Panc1 (cell line): ENCODE measurements around the gene CEP57. TPM values are rescaled to one million over a fixed set of nuclear protein-coding genes. Genes with fewer than 3 reads are reported as not detected.

Experiments
- ATAC-seq: fragments of 200-7000 bp; cut with Tn5 transposase; 2 replicates; pipeline ENCODE4 v1.9.1; 2020; ENCODE audit warnings: mild to moderate bottlenecking, moderate library complexity
- BruUV-seq: library from RNA; stranded (reverse); fragments of 400-500 nt; replicated peaks from 2 replicates; lab custom pipeline; 2021; lab: Mats Ljungman, UMichigan
- CTCF ChIA-PET: fragments of 300-600 bp; sonication (Branson Sonifier 250); formaldehyde crosslinking; loops from one replicate; lab custom pipeline; 2022; ENCODE audit warnings: antibody characterized with exemption; lab: Charles Lee
- POLR2A ChIA-PET: fragments of 300-600 bp; sonication (Branson Sonifier 250); formaldehyde crosslinking; loops from one replicate; lab custom pipeline; 2022; ENCODE audit warnings: antibody characterized with exemption; lab: Charles Lee
- DNase-seq: peaks from one replicate; pipeline ENCODE4 v3.0.0-alpha.2; 2010; ENCODE audit warnings: low read depth, low spot score
- H3K27ac ChIP-seq: 2 replicates; pipeline ENCODE4 v1.5.1; 2011; ENCODE audit warnings: mild to moderate bottlenecking, low read length, inconsistent platforms
- H3K27me3 ChIP-seq: fragments of 200-500 bp; sonication (Bioruptor generic); 2 replicates; pipeline ENCODE4 v1.6.0; 2014; ENCODE audit warnings: low read length, inconsistent platforms; ENCODE audit not compliant: control insufficient read depth, insufficient read depth
- H3K36me3 ChIP-seq: fragments of 200-500 bp; sonication (Bioruptor generic); 2 replicates; pipeline ENCODE4 v1.5.1; 2014; ENCODE audit warnings: inconsistent platforms, mild to moderate bottlenecking, low read length, moderate library complexity; ENCODE audit not compliant: control insufficient read depth, insufficient read depth
- H3K4me1 ChIP-seq: 2 replicates; pipeline ENCODE4 v1.5.1; 2011; ENCODE audit warnings: inconsistent platforms, mild to moderate bottlenecking, low read length, moderate library complexity; ENCODE audit not compliant: control insufficient read depth, insufficient read depth
- H3K4me3 ChIP-seq, 2 experiments: 2 replicates each; pipeline ENCODE4 v1.5.1; 2011 to 2012; ENCODE audit warnings: low read depth in 2 of 2, low read length in 2 of 2, mild to moderate bottlenecking in 2 of 2, inconsistent platforms in 1 of 2, moderate library complexity in 1 of 2
- H3K9me3 ChIP-seq: fragments of 200-500 bp; sonication (Bioruptor generic); 2 replicates; pipeline ENCODE4 v1.5.1; 2014; ENCODE audit warnings: low read depth, mild to moderate bottlenecking, inconsistent platforms, low read length, moderate library complexity; ENCODE audit not compliant: control insufficient read depth, insufficient read depth
- POLR2AphosphoS5 ChIP-seq: IDR thresholded peaks from 2 replicates; pipeline ENCODE4 v1.6.1; 2012; ENCODE audit warnings: mild to moderate bottlenecking, low read depth, low read length, moderate library complexity
- SIN3A ChIP-seq: IDR thresholded peaks from 2 replicates; pipeline ENCODE4 v1.6.1; 2012; ENCODE audit warnings: low read depth, mild to moderate bottlenecking, low read length, moderate library complexity, borderline replicate concordance; ENCODE audit not compliant: insufficient read depth
- TCF7L2 ChIP-seq: IDR thresholded peaks from 2 replicates; pipeline ENCODE4 v1.6.1; 2011; ENCODE audit warnings: mild to moderate bottlenecking, low read depth, low read length, inconsistent platforms
- in situ Hi-C: cut with HindIII; loops from 2 replicates; pipeline ENCODE4 v1.10.0; 2016; ENCODE audit warnings: low sequenced_read_pairs, low pct_unique_long_range_greater_than_20kb
- intact Hi-C: fragments of 100-400 bp; cut with micrococcal nuclease; formaldehyde crosslinking; loops from one replicate; pipeline ENCODE4 v1.10.0; 2022; ENCODE audit not compliant: unreplicated experiment
- total RNA-seq: library from RNA; stranded (reverse); gene quantifications from one replicate; pipeline ENCODE4 v1.2.1, GENCODE V29; 2021; ENCODE audit not compliant: unreplicated experiment
- TF ChIP-seq, protein P1 (sequence below): fragments of 450-650 bp; IDR thresholded peaks from 2 replicates; pipeline ENCODE4 v1.5.1; 2017; ENCODE audit warnings: mild to moderate bottlenecking
- TF ChIP-seq, protein P2 (sequence below), 2 experiments: IDR thresholded peaks; 2 replicates each; pipeline ENCODE4 v1.6.1; 2011 to 2012; ENCODE audit warnings: low read depth in 2 of 2, control low read depth in 1 of 2, low read length in 1 of 2, mild to moderate bottlenecking in 1 of 2, moderate library complexity in 1 of 2; ENCODE audit not compliant: insufficient read depth in 1 of 2

The CEP57 gene
- total RNA-seq, 1 experiment from 2014 or later, result 50.3 TPM

GRCh38 chr11:95766701-95767100 is 23.6 kb upstream of the CEP57 start:
- H3K4me3 ChIP-seq, result no peak overlapping the region
- POLR2A ChIA-PET, result no interaction called here
- ATAC-seq (no peak), DNase-seq (no peak)
- H3K4me1 ChIP-seq, result no peaks in the 10 kb centered on the region
- intact Hi-C loops (loop anchor here (1.0 to 10.0 kb wide), 2 partner anchors 615 to 702 kb away; partner anchors contain the start of gene SRSF8), in situ Hi-C loops (no loop called here)
- CTCF ChIA-PET, result no interaction called here
- no peak for TF ChIP-seq POLR2AphosphoS5
- BruUV-seq, result no TSS peak
- no peaks in the 10 kb centered on the region for H3K9me3 ChIP-seq
- peaks cover 24% of the 10 kb centered on the region for H3K36me3 ChIP-seq
- no peaks in the 10 kb centered on the region; the same call in 1 of the 2 replicates for H3K27me3 ChIP-seq
- no peak overlapping the region for H3K27ac ChIP-seq

DNA sequence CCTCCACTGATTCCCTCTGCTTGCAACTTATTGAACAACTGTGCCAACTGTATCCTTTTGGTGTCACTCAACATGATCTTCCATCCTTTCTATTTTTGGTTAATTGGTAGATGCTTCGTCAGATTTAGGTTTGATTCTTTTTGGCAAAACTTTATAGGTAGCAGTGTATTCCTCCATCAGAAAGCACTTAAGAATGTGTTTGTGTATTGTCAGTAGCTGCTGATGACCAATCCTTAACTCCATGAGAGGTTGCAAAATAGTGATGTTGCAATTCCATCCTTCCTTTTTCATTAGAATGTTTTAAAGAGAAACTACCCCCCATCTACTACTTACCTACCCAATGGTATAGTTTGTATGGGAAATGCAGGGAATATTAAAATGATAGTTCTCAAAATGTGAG is 22.8 kb upstream of the CEP57 start:
- no peaks in the 10 kb centered on the region for H3K4me1 ChIP-seq
- no peaks in the 10 kb centered on the region for H3K9me3 ChIP-seq
- TF ChIP-seq SIN3A (no peak), POLR2AphosphoS5 (no peak), TCF7L2 (no peak)
- TF ChIP-seq, protein P1, sequence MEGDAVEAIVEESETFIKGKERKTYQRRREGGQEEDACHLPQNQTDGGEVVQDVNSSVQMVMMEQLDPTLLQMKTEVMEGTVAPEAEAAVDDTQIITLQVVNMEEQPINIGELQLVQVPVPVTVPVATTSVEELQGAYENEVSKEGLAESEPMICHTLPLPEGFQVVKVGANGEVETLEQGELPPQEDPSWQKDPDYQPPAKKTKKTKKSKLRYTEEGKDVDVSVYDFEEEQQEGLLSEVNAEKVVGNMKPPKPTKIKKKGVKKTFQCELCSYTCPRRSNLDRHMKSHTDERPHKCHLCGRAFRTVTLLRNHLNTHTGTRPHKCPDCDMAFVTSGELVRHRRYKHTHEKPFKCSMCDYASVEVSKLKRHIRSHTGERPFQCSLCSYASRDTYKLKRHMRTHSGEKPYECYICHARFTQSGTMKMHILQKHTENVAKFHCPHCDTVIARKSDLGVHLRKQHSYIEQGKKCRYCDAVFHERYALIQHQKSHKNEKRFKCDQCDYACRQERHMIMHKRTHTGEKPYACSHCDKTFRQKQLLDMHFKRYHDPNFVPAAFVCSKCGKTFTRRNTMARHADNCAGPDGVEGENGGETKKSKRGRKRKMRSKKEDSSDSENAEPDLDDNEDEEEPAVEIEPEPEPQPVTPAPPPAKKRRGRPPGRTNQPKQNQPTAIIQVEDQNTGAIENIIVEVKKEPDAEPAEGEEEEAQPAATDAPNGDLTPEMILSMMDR, result no peak
- TF ChIP-seq, protein P2, sequence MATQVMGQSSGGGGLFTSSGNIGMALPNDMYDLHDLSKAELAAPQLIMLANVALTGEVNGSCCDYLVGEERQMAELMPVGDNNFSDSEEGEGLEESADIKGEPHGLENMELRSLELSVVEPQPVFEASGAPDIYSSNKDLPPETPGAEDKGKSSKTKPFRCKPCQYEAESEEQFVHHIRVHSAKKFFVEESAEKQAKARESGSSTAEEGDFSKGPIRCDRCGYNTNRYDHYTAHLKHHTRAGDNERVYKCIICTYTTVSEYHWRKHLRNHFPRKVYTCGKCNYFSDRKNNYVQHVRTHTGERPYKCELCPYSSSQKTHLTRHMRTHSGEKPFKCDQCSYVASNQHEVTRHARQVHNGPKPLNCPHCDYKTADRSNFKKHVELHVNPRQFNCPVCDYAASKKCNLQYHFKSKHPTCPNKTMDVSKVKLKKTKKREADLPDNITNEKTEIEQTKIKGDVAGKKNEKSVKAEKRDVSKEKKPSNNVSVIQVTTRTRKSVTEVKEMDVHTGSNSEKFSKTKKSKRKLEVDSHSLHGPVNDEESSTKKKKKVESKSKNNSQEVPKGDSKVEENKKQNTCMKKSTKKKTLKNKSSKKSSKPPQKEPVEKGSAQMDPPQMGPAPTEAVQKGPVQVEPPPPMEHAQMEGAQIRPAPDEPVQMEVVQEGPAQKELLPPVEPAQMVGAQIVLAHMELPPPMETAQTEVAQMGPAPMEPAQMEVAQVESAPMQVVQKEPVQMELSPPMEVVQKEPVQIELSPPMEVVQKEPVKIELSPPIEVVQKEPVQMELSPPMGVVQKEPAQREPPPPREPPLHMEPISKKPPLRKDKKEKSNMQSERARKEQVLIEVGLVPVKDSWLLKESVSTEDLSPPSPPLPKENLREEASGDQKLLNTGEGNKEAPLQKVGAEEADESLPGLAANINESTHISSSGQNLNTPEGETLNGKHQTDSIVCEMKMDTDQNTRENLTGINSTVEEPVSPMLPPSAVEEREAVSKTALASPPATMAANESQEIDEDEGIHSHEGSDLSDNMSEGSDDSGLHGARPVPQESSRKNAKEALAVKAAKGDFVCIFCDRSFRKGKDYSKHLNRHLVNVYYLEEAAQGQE (IDR thresholded peaks at IDR 0.05; ENCODE audit: insufficient read depth in 1 of 2, low read depth in 2 of 2, low read length in 1 of 2), result no peak
- no peak overlapping the region for H3K27ac ChIP-seq
- in situ Hi-C loops (no loop called here), intact Hi-C loops (loop anchor here (10.0 kb wide), 1 partner anchor 703 kb away; the partner anchor contains the start of gene SRSF8)
- ATAC-seq (no peak), DNase-seq (no peak)
- ChIA-PET POLR2A (no interaction called here), CTCF (no interaction called here)
- no peaks in the 10 kb centered on the region for H3K27me3 ChIP-seq
- peaks cover 32% of the 10 kb centered on the region for H3K36me3 ChIP-seq
- H3K4me3 ChIP-seq, result no peak overlapping the region
- no TSS peak for BruUV-seq

- Histone ChIP-seq H3K27me3 (no peaks in the 10 kb centered on the region), H3K36me3 (peaks cover 42% of the 10 kb centered on the region), H3K9me3 (no peaks in the 10 kb centered on the region), H3K4me3 (no peak overlapping the region), H3K27ac (no peak overlapping the region), H3K4me1 (no peaks in the 10 kb centered on the region)
- no peak for ATAC-seq
- TF ChIP-seq, protein P2 (IDR thresholded peaks at IDR 0.05; ENCODE audit: insufficient read depth in 1 of 2, low read depth in 2 of 2, low read length in 1 of 2), result no peak
- TF ChIP-seq, protein P1, result no peak
- TF ChIP-seq TCF7L2 (no peak), SIN3A (no peak), POLR2AphosphoS5 (no peak)
- no peak for DNase-seq
- intact Hi-C loops (loop anchor here (10.0 kb wide), 1 partner anchor 704 kb away; the partner anchor contains the start of gene SRSF8), in situ Hi-C loops (no loop called here)
- CTCF ChIA-PET, result no interaction called here
- no TSS peak for BruUV-seq
- POLR2A ChIA-PET, result no interaction called here
These were observed 21.8 kb upstream of the CEP57 start for GRCh38 chr11:95768521-95768920.
